H9 (cell line): ENCODE results near the gene CDK14. TPM values are rescaled to one million over a fixed set of nuclear protein-coding genes. Genes with fewer than 3 reads are reported as not detected.

Experiments used
- DNase-seq: peaks from one replicate; pipeline ENCODE4 v3.0.0-alpha.2; 2017
- H2AFZ ChIP-seq: one replicate; pipeline ENCODE4 v1.6.1; 2013; ENCODE audit warnings: mild to moderate bottlenecking, low read length, control low read depth, moderate library complexity
- H2AK5ac ChIP-seq: 2 replicates; pipeline ENCODE4 v1.6.1; 2013; ENCODE audit warnings: low read length, control low read depth, mixed read lengths; ENCODE audit not compliant: insufficient read length
- H2BK120ac ChIP-seq: one replicate; pipeline ENCODE4 v1.6.1; 2013; ENCODE audit warnings: low read depth, mild to moderate bottlenecking, low read length, control low read depth, inconsistent platforms; ENCODE audit not compliant: poor library complexity, severe bottlenecking
- H2BK12ac ChIP-seq: 2 replicates; pipeline ENCODE4 v1.6.1; 2013; ENCODE audit warnings: low read length, control low read depth, mixed read lengths, low read depth; ENCODE audit not compliant: insufficient read length
- H2BK15ac ChIP-seq: 2 replicates; pipeline ENCODE4 v1.6.1; 2013; ENCODE audit warnings: low read depth, low read length, control low read depth
- H2BK20ac ChIP-seq: one replicate; pipeline ENCODE4 v1.6.1; 2013; ENCODE audit warnings: low read depth, mild to moderate bottlenecking, low read length, control low read depth, inconsistent platforms; ENCODE audit not compliant: poor library complexity, severe bottlenecking
- H2BK5ac ChIP-seq: 2 replicates; pipeline ENCODE4 v1.6.1; 2013; ENCODE audit warnings: low read length, control low read depth, mixed read lengths; ENCODE audit not compliant: insufficient read length
- H3K14ac ChIP-seq: 2 replicates; pipeline ENCODE4 v1.6.1; 2013; ENCODE audit warnings: low read length, control low read depth; ENCODE audit not compliant: insufficient read depth
- H3K18ac ChIP-seq: 2 replicates; pipeline ENCODE4 v1.6.1; 2013; ENCODE audit warnings: low read depth, mild to moderate bottlenecking, mixed read lengths, low read length, control low read depth; ENCODE audit not compliant: insufficient read length
- H3K23ac ChIP-seq: 2 replicates; pipeline ENCODE4 v1.6.1; 2013; ENCODE audit warnings: low read length, control low read depth, mixed read lengths, low read depth; ENCODE audit not compliant: insufficient read length
- H3K23me2 ChIP-seq: 2 replicates; pipeline ENCODE4 v1.6.1; 2013; ENCODE audit warnings: low read depth, mild to moderate bottlenecking, mixed read lengths, low read length, control low read depth; ENCODE audit not compliant: insufficient read length, poor library complexity, severe bottlenecking
- H3K27ac ChIP-seq: 2 replicates; pipeline ENCODE4 v1.5.1; 2013; ENCODE audit warnings: low read length, control low read depth, mixed read lengths, low read depth; ENCODE audit not compliant: insufficient read length
- H3K27me3 ChIP-seq: 2 replicates; pipeline ENCODE4 v1.6.1; 2013; ENCODE audit warnings: low read length, control low read depth, inconsistent platforms; ENCODE audit not compliant: insufficient read depth
- H3K4ac ChIP-seq: 2 replicates; pipeline ENCODE4 v1.6.1; 2013; ENCODE audit warnings: low read depth, mild to moderate bottlenecking, control low read depth, inconsistent platforms, low read length, moderate library complexity
- H3K4me1 ChIP-seq: 2 replicates; pipeline ENCODE4 v1.6.1; 2013; ENCODE audit warnings: low read length, control low read depth, inconsistent platforms; ENCODE audit not compliant: insufficient read depth
- H3K4me2 ChIP-seq: 2 replicates; pipeline ENCODE4 v1.6.1; 2013; ENCODE audit warnings: low read length, control low read depth, mixed read lengths; ENCODE audit not compliant: insufficient read length, insufficient read depth
- H3K56ac ChIP-seq: 2 replicates; pipeline ENCODE4 v1.6.1; 2013; ENCODE audit warnings: low read depth, mild to moderate bottlenecking, mixed read lengths, low read length, control low read depth; ENCODE audit not compliant: insufficient read length
- H3K79me1 ChIP-seq: 2 replicates; pipeline ENCODE4 v1.6.1; 2013; ENCODE audit warnings: low read depth, mild to moderate bottlenecking, moderate library complexity, low read length, control low read depth, inconsistent platforms; ENCODE audit not compliant: insufficient read depth, poor library complexity, severe bottlenecking
- H3K79me2 ChIP-seq: 2 replicates; pipeline ENCODE4 v1.6.1; 2013; ENCODE audit warnings: low read length, control low read depth, inconsistent platforms; ENCODE audit not compliant: insufficient read depth
- H3K9ac ChIP-seq: 2 replicates; pipeline ENCODE4 v1.6.1; 2013; ENCODE audit warnings: low read length, control low read depth, mixed read lengths; ENCODE audit not compliant: insufficient read length; ENCODE audit errors: extremely low read depth
- H3K9me3 ChIP-seq: one replicate; pipeline ENCODE4 v1.6.1; 2013; ENCODE audit warnings: low read depth, low read length, inconsistent platforms; ENCODE audit not compliant: control insufficient read depth
- H3T11ph ChIP-seq: one replicate; pipeline ENCODE4 v1.6.1; 2013; ENCODE audit warnings: mild to moderate bottlenecking, low read length, control low read depth, inconsistent platforms
- H4K20me1 ChIP-seq: one replicate; pipeline ENCODE4 v1.6.1; 2013; ENCODE audit not compliant: control insufficient read depth, insufficient read length, insufficient read depth
- H4K5ac ChIP-seq: 2 replicates; pipeline ENCODE4 v1.6.1; 2013; ENCODE audit warnings: low read depth, mild to moderate bottlenecking, mixed read lengths, low read length, control low read depth; ENCODE audit not compliant: insufficient read length
- H4K8ac ChIP-seq: replicated peaks from 2 replicates; pipeline ENCODE4 v1.6.1; 2013; ENCODE audit warnings: low read length, control low read depth, mixed read lengths, low read depth; ENCODE audit not compliant: insufficient read length
- H4K91ac ChIP-seq: 2 replicates; pipeline ENCODE4 v1.6.1; 2013; ENCODE audit warnings: low read depth, mild to moderate bottlenecking, moderate library complexity, mixed read lengths, low read length, control low read depth; ENCODE audit not compliant: insufficient read length
- H3K27ac Mint-ChIP-seq, 3 experiments: 2 replicates in 2 of 3; 3 replicates in 1 of 3; pipeline ENCODE4 v1.8.0; 2020 to 2021; ENCODE audit warnings: mixed read lengths in 3 of 3, mild to moderate bottlenecking in 1 of 3, moderate library complexity in 1 of 3
- H3K27me3 Mint-ChIP-seq: 2 replicates; pipeline ENCODE4 v1.8.0; 2021; ENCODE audit warnings: low read depth, mild to moderate bottlenecking, moderate library complexity, mixed read lengths
- H3K36me3 Mint-ChIP-seq, 3 experiments: 2 replicates in 2 of 3; 3 replicates in 1 of 3; pipeline ENCODE4 v1.8.0; 2020 to 2021; ENCODE audit warnings: low read depth in 3 of 3, mixed read lengths in 3 of 3; ENCODE audit not compliant: insufficient read depth in 1 of 3
- H3K4me1 Mint-ChIP-seq, 2 experiments: 2 replicates each; pipeline ENCODE4 v1.8.0; 2020; ENCODE audit warnings: mixed read lengths in 2 of 2
- H3K4me3 Mint-ChIP-seq, 2 experiments: 2 replicates in 1 of 2; 3 replicates in 1 of 2; pipeline ENCODE4 v1.8.0; 2020 to 2021; ENCODE audit warnings: mild to moderate bottlenecking in 2 of 2, mixed read lengths in 2 of 2, moderate library complexity in 1 of 2
- H3K9me3 Mint-ChIP-seq, 2 experiments: 2 replicates in 1 of 2; 3 replicates in 1 of 2; pipeline ENCODE4 v1.8.0; 2020; ENCODE audit warnings: mild to moderate bottlenecking in 2 of 2, mixed read lengths in 2 of 2, moderate library complexity in 1 of 2
- CTCF ChIP-seq: fragments of 200-600 bp; sonication (generic); conservative IDR thresholded peaks from 3 replicates; pipeline ENCODE4 v1.8.0; 2021; ENCODE audit warnings: antibody characterized with exemption, mild to moderate bottlenecking
- WGBS: extraction: QIAGEN DNeasy Blood & Tissue Kit; methylation state at CpG from one replicate; pipeline ENCODE4 v1.1.7; 2013; ENCODE audit warnings: missing lambda C conversion rate, low lambda C conversion rate, mixed read lengths; ENCODE audit not compliant: insufficient read length; ENCODE audit errors: extremely low coverage; 5-methylcytosine and 5-hydroxymethylcytosine counted together
- total RNA-seq: library from RNA; stranded (reverse); gene quantifications from 2 replicates; pipeline ENCODE4 v1.2.1, GENCODE V29; 2021

CDK14 gene
- total RNA-seq, 1 experiment from 2014 or later: 23.9 TPM

GRCh38 chr7:91031757-91032156 lies 435.6 kb downstream of the CDK14 start:
- H2BK20ac ChIP-seq: no peak overlapping the region
- no peaks in the 10 kb centered on the region for H3K23me2 ChIP-seq
- H3K23ac ChIP-seq: no peak overlapping the region
- peak; percentile 31; the same call in 2 of the 3 replicates for TF ChIP-seq CTCF
- no peak overlapping the region for H4K5ac ChIP-seq
- no peaks in the 10 kb centered on the region for H3K27me3 ChIP-seq
- peaks cover 12% of the 10 kb centered on the region; the same call in 1 of the 2 replicates for H3K4me1 ChIP-seq
- no peak overlapping the region for H2BK12ac ChIP-seq
- DNase-seq: peak; percentile 72
- peak overlapping the region in 1 of 2 experiments; percentile 3; a peak in 2 of 5 replicates for H3K4me3 Mint-ChIP-seq
- peak overlapping the region; percentile 49 to 88 (median 88); a peak in 5 of 7 replicates for H3K27ac Mint-ChIP-seq
- no peak overlapping the region for H2BK15ac ChIP-seq
- no peak overlapping the region for H3K27ac ChIP-seq
- H3K56ac ChIP-seq: no peak overlapping the region
- H4K8ac ChIP-seq: no peak overlapping the region
- H3K14ac ChIP-seq: no peak overlapping the region
- no peak overlapping the region for H2BK120ac ChIP-seq
- H4K91ac ChIP-seq: no peak overlapping the region
- no peak overlapping the region for H3T11ph ChIP-seq
- H3K4ac ChIP-seq: no peak overlapping the region
- no peaks in the 10 kb centered on the region for H3K9me3 ChIP-seq
- peaks cover 5 to 14% (median 10%) of the 10 kb centered on the region in 3 experiments for H3K36me3 Mint-ChIP-seq
- H2AFZ ChIP-seq: no peak overlapping the region
- H3K4me1 Mint-ChIP-seq: peaks cover 37 to 50% of the 10 kb centered on the region in 2 experiments
- WGBS: no CpG with 5 or more reads among the region's 4 CpGs
- H3K18ac ChIP-seq: no peak overlapping the region
- no peak overlapping the region for H2AK5ac ChIP-seq
- peaks cover 5 to 6% of the 10 kb centered on the region in 2 experiments; a peak in 4 of 5 replicates for H3K9me3 Mint-ChIP-seq
- no peaks in the 10 kb centered on the region for H3K79me2 ChIP-seq
- H3K27me3 Mint-ChIP-seq: no peaks in the 10 kb centered on the region
- no peaks in the 10 kb centered on the region for H3K79me1 ChIP-seq
- H3K9ac ChIP-seq: no peak overlapping the region
- H4K20me1 ChIP-seq: no peaks in the 10 kb centered on the region
- no peak overlapping the region for H2BK5ac ChIP-seq
- H3K4me2 ChIP-seq: peak overlapping the region; percentile 24
